ENCODE measurements around the gene DRAXIN. TPM values are rescaled to one million over a fixed set of nuclear protein-coding genes. Genes with fewer than 3 reads are reported as not detected.

DRAXIN gene
- polyA plus RNA-seq, 1 experiment = 0.04 TPM

- no peak for DNase-seq (ENCODE audit: low read depth, low spot score)
- CTCF ChIA-PET = interaction anchor here (1.9 to 3.7 kb wide), 3 partner anchors 11 to 88 kb away, joined by 4 to 15 read pairs (median 11); no protein-coding TSS in a partner anchor
- no peak for TF ChIP-seq CTCF (IDR thresholded peaks at IDR 0.05; ENCODE audit: low read depth, low read length)
- POLR2A ChIA-PET = interaction anchor here (0.6 to 2.0 kb wide), 2 partner anchors 65 to 829 kb away, joined by 4 to 9 read pairs; no protein-coding TSS in a partner anchor
- H3K4me3 ChIP-seq (ENCODE audit: low read depth, low read length) = no peak overlapping the region
- no peaks in the 10 kb centered on the region for H3K27me3 ChIP-seq (ENCODE audit: control insufficient read depth, insufficient read depth, low read length)
- no peak overlapping the region for H3K27ac ChIP-seq (ENCODE audit: low read depth, low read length)
- no peaks in the 10 kb centered on the region; the same call in 1 of the 2 replicates for H3K9me3 ChIP-seq (ENCODE audit: control insufficient read depth, insufficient read depth, low read length)
These were observed 46.6 kb downstream of the DRAXIN start for GRCh38 chr1:11738096-11738495.

GRCh38 chr1:11738783-11739182 is 47.3 kb downstream of the DRAXIN start:
- H3K4me3 ChIP-seq (ENCODE audit: low read depth, low read length) = no peak overlapping the region
- H3K27ac ChIP-seq (ENCODE audit: low read depth, low read length) = no peak overlapping the region
- CTCF ChIA-PET = no interaction called here
- POLR2A ChIA-PET = no interaction called here
- no peaks in the 10 kb centered on the region for H3K27me3 ChIP-seq (ENCODE audit: control insufficient read depth, insufficient read depth, low read length)
- H3K9me3 ChIP-seq (ENCODE audit: control insufficient read depth, insufficient read depth, low read length) = no peaks in the 10 kb centered on the region; the same call in 1 of the 2 replicates
- no peak for TF ChIP-seq CTCF (IDR thresholded peaks at IDR 0.05; ENCODE audit: low read depth, low read length)
- DNase-seq (ENCODE audit: low read depth, low spot score) = no peak

DNA sequence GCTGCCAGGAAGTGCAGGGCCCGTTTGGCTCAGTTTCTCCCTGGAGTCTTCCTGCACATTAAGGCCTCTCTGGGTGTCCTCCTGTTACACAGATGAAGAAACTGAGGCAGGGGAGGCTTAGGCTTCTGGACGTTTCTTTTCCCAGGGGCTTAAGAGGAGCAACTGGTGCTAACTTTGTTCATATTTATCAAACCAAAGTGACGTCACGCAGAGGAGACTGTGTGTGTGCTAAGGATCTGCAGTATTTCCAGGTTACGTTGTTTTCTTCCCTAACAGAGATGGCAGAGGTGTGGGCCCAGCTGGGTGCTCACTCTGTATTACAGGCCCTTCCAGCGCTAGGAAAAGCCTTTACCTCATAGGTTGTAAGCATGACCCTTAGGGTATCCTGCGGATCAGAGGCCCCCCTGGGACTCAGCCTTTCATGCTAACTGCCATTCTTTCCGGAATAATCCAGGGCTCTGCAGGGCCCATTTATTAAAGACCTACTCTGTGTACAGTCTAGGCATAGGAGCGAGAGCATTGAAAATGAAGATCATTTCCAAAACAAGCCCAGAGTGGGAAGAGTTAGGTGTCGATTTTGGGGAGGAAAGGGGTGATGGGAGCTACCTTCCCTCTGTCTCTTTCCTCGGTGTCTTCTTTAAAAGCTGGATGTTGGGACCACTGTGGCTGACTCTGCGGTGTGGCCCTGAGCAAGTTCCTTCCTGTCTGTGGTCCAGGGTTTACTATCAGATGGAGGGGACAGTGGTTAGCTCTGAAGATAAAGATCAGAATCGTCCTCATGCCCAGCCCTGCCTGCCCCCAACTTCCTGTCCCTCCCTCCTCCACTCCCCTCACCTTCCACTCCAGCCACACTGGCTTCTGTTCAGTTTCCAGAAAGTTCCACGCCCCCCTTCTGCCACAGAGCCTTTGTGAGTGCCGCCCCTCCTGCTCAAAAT is 49.0 kb downstream of the DRAXIN start:
- DNase-seq (ENCODE audit: low read depth, low spot score) = no peak
- H3K27me3 ChIP-seq (ENCODE audit: control insufficient read depth, insufficient read depth, low read length) = no peaks in the 10 kb centered on the region
- H3K27ac ChIP-seq (ENCODE audit: low read depth, low read length) = no peak overlapping the region
- H3K9me3 ChIP-seq (ENCODE audit: control insufficient read depth, insufficient read depth, low read length) = no peaks in the 10 kb centered on the region; the same call in 1 of the 2 replicates
- ChIA-PET CTCF (no interaction called here), POLR2A (no interaction called here)
- H3K4me3 ChIP-seq (ENCODE audit: low read depth, low read length) = no peak overlapping the region
- TF ChIP-seq CTCF (IDR thresholded peaks at IDR 0.05; ENCODE audit: low read depth, low read length) = no peak

GRCh38 chr1:11741482-11741881 is 50.0 kb downstream of the DRAXIN start:
- Histone ChIP-seq H3K27ac (ENCODE audit: low read depth, low read length) (no peak overlapping the region), H3K27me3 (ENCODE audit: control insufficient read depth, insufficient read depth, low read length) (no peaks in the 10 kb centered on the region), H3K9me3 (ENCODE audit: control insufficient read depth, insufficient read depth, low read length) (no peaks in the 10 kb centered on the region; the same call in 1 of the 2 replicates), H3K4me3 (ENCODE audit: low read depth, low read length) (no peak overlapping the region)
- no peak for DNase-seq (ENCODE audit: low read depth, low spot score)
- no peak for TF ChIP-seq CTCF (IDR thresholded peaks at IDR 0.05; ENCODE audit: low read depth, low read length)
- ChIA-PET CTCF (no interaction called here), POLR2A (no interaction called here)

DNA sequence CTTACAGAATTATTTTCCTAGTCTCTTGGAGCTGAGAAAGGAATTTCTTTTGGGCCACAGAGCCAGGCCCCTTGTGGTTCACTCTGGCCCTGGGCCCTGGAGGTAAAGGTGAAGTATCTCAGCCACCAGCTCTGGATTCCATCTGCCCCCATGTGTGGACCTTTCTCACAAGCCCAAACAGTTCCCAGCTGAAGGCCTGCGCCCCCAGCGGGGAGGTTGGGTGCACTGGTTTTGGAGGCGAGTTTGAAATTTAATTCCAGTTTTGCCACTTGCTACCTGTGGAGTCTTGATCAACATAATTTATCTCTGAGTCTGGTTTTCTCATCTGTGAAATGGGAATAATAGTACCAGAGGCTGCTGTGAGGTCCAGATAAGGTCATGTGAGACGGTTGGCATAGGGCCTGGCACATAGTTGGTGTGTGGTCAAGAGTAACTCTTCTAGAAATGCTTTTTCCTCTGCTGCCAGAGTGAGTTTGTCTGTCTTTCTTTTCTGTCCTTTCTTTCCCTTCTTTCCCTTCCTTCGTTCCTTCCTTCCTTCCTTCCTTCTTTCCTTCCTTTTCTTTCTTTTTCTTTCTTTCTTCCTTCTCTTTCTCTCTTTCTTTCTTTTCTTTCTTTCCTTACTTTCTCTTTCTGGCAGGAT is 50.5 kb downstream of the DRAXIN start:
- H3K4me3 ChIP-seq (ENCODE audit: low read depth, low read length) = no peak overlapping the region
- ChIA-PET CTCF (no interaction called here), POLR2A (no interaction called here)
- no peak for DNase-seq (ENCODE audit: low read depth, low spot score)
- TF ChIP-seq CTCF (IDR thresholded peaks at IDR 0.05; ENCODE audit: low read depth, low read length) = no peak
- no peaks in the 10 kb centered on the region for H3K9me3 ChIP-seq (ENCODE audit: control insufficient read depth, insufficient read depth, low read length)
- H3K27me3 ChIP-seq (ENCODE audit: control insufficient read depth, insufficient read depth, low read length) = no peaks in the 10 kb centered on the region
- no peak overlapping the region for H3K27ac ChIP-seq (ENCODE audit: low read depth, low read length)
